ENCODE results near the gene RAB3GAP1. TPM values are rescaled to one million over a fixed set of nuclear protein-coding genes. Genes with fewer than 3 reads are reported as not detected.
A peak's percentile ranks its signal among the peaks of the same experiment; 100 is the strongest.

The RAB3GAP1 gene
- total and polyA plus RNA-seq, 2 of the 4 experiments (the other 2 are of a cell fraction): 21.2 to 65.8 TPM

DNA sequence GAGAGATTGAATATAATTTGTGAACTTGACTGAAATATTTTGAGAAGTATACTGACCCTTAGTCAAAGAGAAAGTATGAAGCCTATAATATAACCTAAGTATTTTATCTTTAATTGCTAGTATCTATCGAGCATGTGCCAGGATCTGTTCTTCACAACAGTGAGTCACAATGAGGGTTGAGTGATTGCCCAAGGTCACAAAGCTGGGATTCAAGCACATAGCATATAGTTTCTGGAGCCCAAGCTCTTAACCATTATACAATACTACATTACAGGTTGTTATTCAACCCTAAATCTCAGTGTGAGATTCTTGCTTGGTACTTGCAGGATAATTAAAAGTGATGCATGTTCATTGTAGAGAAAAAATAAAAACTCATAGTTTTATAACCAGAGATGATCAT is 97.2 kb downstream of the RAB3GAP1 start:
- Histone ChIP-seq H4K5ac (ENCODE audit: low read depth, low read length) (no peak overlapping the region), H2AK5ac (ENCODE audit: low read depth, low read length) (no peak overlapping the region), H2BK15ac (ENCODE audit: low read depth, low read length) (no peak overlapping the region), H3K9me3 (ENCODE audit: control insufficient read depth, insufficient read depth, low read length) (no peaks in the 10 kb centered on the region), H4K8ac (ENCODE audit: low read depth in 2 of 2, low read length in 2 of 2) (no peak overlapping the region), H2BK5ac (ENCODE audit: low read depth, low read length, poor library complexity, severe bottlenecking) (no peak overlapping the region), H3K36me3 (ENCODE audit: control insufficient read depth, insufficient read depth, low read length) (peaks cover 17% of the 10 kb centered on the region), H3K4me2 (ENCODE audit: low read depth, low read length) (no peak overlapping the region), H3K4me3 (ENCODE audit: insufficient read depth, low read depth, low read length) (no peak overlapping the region), H4K91ac (ENCODE audit: insufficient read depth, low read depth, low read length) (no peak overlapping the region), H4K20me1 (ENCODE audit: insufficient read depth, low read length) (no peaks in the 10 kb centered on the region), H3K27me3 (ENCODE audit: control insufficient read depth, insufficient read depth, low read length) (no peaks in the 10 kb centered on the region), H3K23ac (ENCODE audit: low read depth, low read length) (no peak overlapping the region), H3K9ac (ENCODE audit: low read depth, low read length) (no peak overlapping the region), H2BK20ac (ENCODE audit: low read depth, low read length) (no peak overlapping the region), H3K14ac (replicated peaks; ENCODE audit: low read depth, low read length) (no peak overlapping the region), H3K27ac (ENCODE audit: insufficient read depth, low read length) (no peak overlapping the region), H3K18ac (ENCODE audit: low read depth, low read length) (no peak overlapping the region), H3K9me1 (ENCODE audit: insufficient read depth, low read length) (no peaks in the 10 kb centered on the region; the same call in 1 of the 2 replicates), H2AK9ac (replicated peaks; ENCODE audit: low read depth, low read length, poor library complexity) (no peak overlapping the region), H3K4ac (ENCODE audit: low read depth, low read length) (no peak overlapping the region), H2BK120ac (ENCODE audit: low read depth, low read length) (no peak overlapping the region), H3K4me1 (ENCODE audit: control insufficient read depth, insufficient read depth, low read length) (no peaks in the 10 kb centered on the region), H2AFZ (replicated peaks; ENCODE audit: low read length, poor library complexity) (no peak overlapping the region), H3K79me1 (ENCODE audit: low read depth in 1 of 2, low read length in 2 of 2) (peaks cover 11 to 14% of the 10 kb centered on the region in 2 experiments; a peak in 3 of 4 replicates), H3K56ac (ENCODE audit: extremely low read depth, insufficient read depth, low read length) (no peak overlapping the region)
- in situ Hi-C loops (cut with MboI; ENCODE audit: low sequenced_read_pairs): no loop called here
- TF ChIP-seq, protein P1, sequence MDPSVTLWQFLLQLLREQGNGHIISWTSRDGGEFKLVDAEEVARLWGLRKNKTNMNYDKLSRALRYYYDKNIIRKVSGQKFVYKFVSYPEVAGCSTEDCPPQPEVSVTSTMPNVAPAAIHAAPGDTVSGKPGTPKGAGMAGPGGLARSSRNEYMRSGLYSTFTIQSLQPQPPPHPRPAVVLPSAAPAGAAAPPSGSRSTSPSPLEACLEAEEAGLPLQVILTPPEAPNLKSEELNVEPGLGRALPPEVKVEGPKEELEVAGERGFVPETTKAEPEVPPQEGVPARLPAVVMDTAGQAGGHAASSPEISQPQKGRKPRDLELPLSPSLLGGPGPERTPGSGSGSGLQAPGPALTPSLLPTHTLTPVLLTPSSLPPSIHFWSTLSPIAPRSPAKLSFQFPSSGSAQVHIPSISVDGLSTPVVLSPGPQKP (IDR thresholded peaks at IDR 0.05; ENCODE audit: borderline replicate concordance, low read depth, low read length): no peak
- TF ChIP-seq CEBPB (IDR thresholded peaks at IDR 0.05; ENCODE audit: low read depth, low read length) (peak; percentile 54; the same call in 1 of the 2 replicates), RAD21 (IDR thresholded peaks at IDR 0.05; ENCODE audit: low read length) (no peak), SMC3 (IDR thresholded peaks at IDR 0.05; ENCODE audit: low read depth, low read length) (no peak), BHLHE40 (IDR thresholded peaks at IDR 0.05; ENCODE audit: low read depth, low read length) (0 out of 2 replicates have a peak, but pooled peaks have one; percentile 21), POLR2A (IDR thresholded peaks at IDR 0.05; ENCODE audit: low read depth, low read length) (no peak)
- dilution Hi-C loops (cut with HindIII; ENCODE audit: low sequenced_read_pairs, unreplicated experiment): no loop called here
- ChIA-PET CTCF (interaction anchor here (0.7 kb wide), 1 partner anchor 628 kb away, joined by 4 read pairs; no protein-coding TSS in a partner anchor), POLR2A (ENCODE audit: unreplicated experiment) (no interaction called here)
- intact Hi-C loops (cut with micrococcal nuclease): no loop called here
- WGBS, 2 experiments (ENCODE audit: extremely low coverage in 2 of 2, insufficient read length in 1 of 2): no CpG with 5 or more reads among the region's 1 CpG
- ATAC-seq (ENCODE audit: low read depth) (peak; percentile 57; the same call in 1 of the 2 replicates), DNase-seq (peak; percentile 69)
- BruUV-seq (replicated peaks): no TSS peak
